ENCODE results near the gene DPP7.

Gene DPP7

DNA sequence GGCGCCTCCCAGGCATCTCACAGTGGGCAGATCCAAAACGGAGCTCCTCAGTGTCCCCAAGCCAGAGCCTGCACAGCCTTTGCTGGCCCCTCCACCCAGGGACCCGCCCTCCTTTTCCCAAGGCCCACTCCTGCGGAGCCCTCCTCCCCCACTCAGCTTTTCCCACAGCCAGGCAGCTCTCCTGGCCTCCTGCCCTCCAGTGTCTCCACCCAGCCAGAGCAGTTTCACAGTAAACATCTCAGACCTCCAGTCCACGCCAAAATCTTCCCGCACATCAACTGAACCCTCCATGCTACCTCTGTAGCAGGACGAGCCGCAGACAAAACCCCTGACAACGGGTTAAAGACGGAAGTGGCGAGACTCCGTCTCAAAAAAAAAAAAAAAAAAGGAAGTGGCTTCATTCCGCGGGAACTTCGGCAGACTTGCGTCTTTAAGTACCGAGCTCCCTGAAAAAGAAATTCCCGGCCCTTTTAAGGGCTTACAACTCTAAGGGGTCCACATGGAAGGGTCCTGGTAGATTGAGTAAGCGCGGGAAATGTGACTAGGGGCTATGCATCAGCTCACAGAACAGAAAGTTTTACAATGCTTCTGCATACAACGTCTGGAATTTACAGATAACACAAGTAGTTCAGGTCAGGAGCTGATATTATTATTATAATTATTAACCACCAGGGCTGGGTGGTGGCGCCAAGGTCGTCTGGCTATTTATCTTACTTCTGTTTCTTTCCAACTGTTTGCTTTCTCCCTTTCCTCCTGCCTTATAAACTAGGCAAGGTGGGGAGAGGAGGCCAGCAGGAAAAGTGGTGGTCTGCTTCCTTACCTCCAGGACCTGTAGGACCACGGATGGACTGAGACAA is 13.0 kb upstream of the DPP7 start:
- no peak; the same call in 1 of the 2 replicates for TF ChIP-seq TAF1 (IDR thresholded peaks at IDR 0.05; ENCODE audit: borderline replicate concordance, insufficient read depth, low read length)
- TF ChIP-seq SIN3A (IDR thresholded peaks at IDR 0.05; ENCODE audit: borderline replicate concordance, insufficient read depth, low read length) = no peak
- TF ChIP-seq FOXP2 (optimal IDR thresholded peaks at IDR 0.05; ENCODE audit: borderline replicate concordance, extremely low read depth, extremely low read length, insufficient read depth) = no peak
- no peak for TF ChIP-seq REST (IDR thresholded peaks at IDR 0.05; ENCODE audit: insufficient read depth in 1 of 2, low read depth in 2 of 2, low read length in 2 of 2)
- no peak for TF ChIP-seq POLR2AphosphoS5 (IDR thresholded peaks at IDR 0.05; ENCODE audit: low read depth, low read length)

DNA sequence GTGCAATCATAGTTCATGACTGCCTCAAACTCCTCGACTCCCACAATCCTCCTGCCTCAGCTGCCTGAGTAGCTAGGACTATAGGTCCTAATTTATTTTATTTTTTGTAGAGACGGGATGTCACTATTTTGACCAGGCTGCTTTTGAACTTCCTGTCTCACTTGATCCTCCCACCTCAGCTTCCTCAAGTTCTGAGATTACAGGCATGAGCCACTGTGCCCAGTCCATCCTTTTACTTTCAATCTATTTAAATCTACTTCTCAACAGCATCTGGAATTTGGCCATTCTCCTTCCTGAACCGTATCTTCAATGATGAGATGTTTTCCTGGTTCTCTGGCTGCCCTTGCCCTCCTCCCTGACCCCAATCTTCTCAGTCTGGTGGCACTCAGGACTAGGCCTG is 12.3 kb upstream of the DPP7 start:
- TF ChIP-seq SIN3A (IDR thresholded peaks at IDR 0.05; ENCODE audit: borderline replicate concordance, insufficient read depth, low read length) = no peak
- TF ChIP-seq TAF1 (IDR thresholded peaks at IDR 0.05; ENCODE audit: borderline replicate concordance, insufficient read depth, low read length) = no peak
- TF ChIP-seq REST (IDR thresholded peaks at IDR 0.05; ENCODE audit: insufficient read depth in 1 of 2, low read depth in 2 of 2, low read length in 2 of 2) = no peak
- no peak for TF ChIP-seq POLR2AphosphoS5 (IDR thresholded peaks at IDR 0.05; ENCODE audit: low read depth, low read length)
- TF ChIP-seq FOXP2 (optimal IDR thresholded peaks at IDR 0.05; ENCODE audit: borderline replicate concordance, extremely low read depth, extremely low read length, insufficient read depth) = no peak

DNA sequence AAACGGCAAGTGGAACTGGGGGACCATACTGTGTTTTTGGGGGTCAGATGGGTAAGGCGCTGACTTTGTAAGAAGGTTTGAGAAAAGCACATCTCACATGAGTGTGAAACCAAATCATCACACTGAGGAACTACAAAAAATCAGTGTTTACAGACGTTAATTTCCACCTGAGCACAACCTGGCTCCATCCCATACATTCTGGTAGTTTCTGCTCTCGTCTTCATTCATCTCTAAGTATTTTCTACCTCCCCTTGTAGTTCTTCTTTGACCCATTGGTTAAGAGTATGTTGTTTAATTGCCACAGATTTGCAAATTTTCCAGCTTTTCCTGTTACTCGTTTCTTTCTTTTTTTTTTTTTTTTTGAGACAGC is 8.9 kb upstream of the DPP7 start:
- TF ChIP-seq POLR2AphosphoS5 (IDR thresholded peaks at IDR 0.05; ENCODE audit: low read depth, low read length) (no peak), FOXP2 (optimal IDR thresholded peaks at IDR 0.05; ENCODE audit: borderline replicate concordance, extremely low read depth, extremely low read length, insufficient read depth) (no peak), REST (IDR thresholded peaks at IDR 0.05; ENCODE audit: insufficient read depth in 1 of 2, low read depth in 2 of 2, low read length in 2 of 2) (no peak), TAF1 (IDR thresholded peaks at IDR 0.05; ENCODE audit: borderline replicate concordance, insufficient read depth, low read length) (no peak), SIN3A (IDR thresholded peaks at IDR 0.05; ENCODE audit: borderline replicate concordance, insufficient read depth, low read length) (no peak)

DNA sequence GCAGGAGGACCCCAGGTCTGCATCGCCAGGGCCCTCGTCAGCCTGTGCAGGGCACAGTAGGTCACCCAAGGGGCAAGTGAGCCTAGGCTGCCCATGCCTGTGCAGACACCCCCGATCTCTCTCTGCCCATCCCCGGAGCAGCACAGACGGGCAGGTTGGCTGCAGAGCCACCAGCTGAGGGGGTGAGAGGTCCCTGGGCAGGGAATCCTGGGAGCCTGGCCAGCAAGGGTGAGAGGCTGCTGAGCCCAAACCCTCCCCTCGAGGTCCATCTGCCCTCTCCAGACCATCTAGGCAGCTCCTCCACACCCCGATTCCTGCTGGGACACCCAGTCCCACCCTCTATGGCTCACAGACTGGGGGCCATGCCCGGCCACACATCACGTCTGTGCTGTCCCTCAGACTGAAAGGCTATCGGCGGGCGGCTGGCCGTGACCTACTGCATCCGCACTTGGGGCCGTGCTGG is 2.8 kb upstream of the DPP7 start:
- TF ChIP-seq FOXP2 (optimal IDR thresholded peaks at IDR 0.05; ENCODE audit: borderline replicate concordance, extremely low read depth, extremely low read length, insufficient read depth) = no peak
- TF ChIP-seq REST (IDR thresholded peaks at IDR 0.05; ENCODE audit: insufficient read depth in 1 of 2, low read depth in 2 of 2, low read length in 2 of 2) = no peak
- no peak for TF ChIP-seq TAF1 (IDR thresholded peaks at IDR 0.05; ENCODE audit: borderline replicate concordance, insufficient read depth, low read length)
- TF ChIP-seq POLR2AphosphoS5 (IDR thresholded peaks at IDR 0.05; ENCODE audit: low read depth, low read length) = no peak
- TF ChIP-seq SIN3A (IDR thresholded peaks at IDR 0.05; ENCODE audit: borderline replicate concordance, insufficient read depth, low read length) = no peak

Data from PFSK-1 (cell line).